IPS DF 6.9 (cell line): ENCODE measurements around the gene SASH1.
"Not testable (repeated sequence)": the region's sequence is repeated elsewhere in the genome, so short reads cannot be mapped to it uniquely, and the experiment has no call there.

Source experiments
- DNase-seq: peaks from one replicate; pipeline ENCODE4 v3.0.0-alpha.2; 2013; ENCODE audit warnings: low read depth, low spot score
- H3K27ac ChIP-seq: one replicate; pipeline ENCODE4 v1.5.1; 2013; ENCODE audit warnings: low read length, control low read depth
- H3K27me3 ChIP-seq: 2 replicates; pipeline ENCODE4 v1.6.1; 2013; ENCODE audit warnings: mild to moderate bottlenecking, low read length; ENCODE audit not compliant: control insufficient read depth, insufficient read depth
- H3K36me3 ChIP-seq: 2 replicates; pipeline ENCODE4 v1.6.1; 2013; ENCODE audit warnings: low read length; ENCODE audit not compliant: control insufficient read depth, insufficient read depth
- H3K4me1 ChIP-seq: 2 replicates; pipeline ENCODE4 v1.6.1; 2013; ENCODE audit warnings: low read length; ENCODE audit not compliant: control insufficient read depth, insufficient read depth
- H3K4me3 ChIP-seq: 2 replicates; pipeline ENCODE4 v1.5.1; 2013; ENCODE audit warnings: mild to moderate bottlenecking, low read length
- H3K9me3 ChIP-seq: 2 replicates; pipeline ENCODE4 v1.6.1; 2013; ENCODE audit warnings: low read length, inconsistent platforms; ENCODE audit not compliant: control insufficient read depth, insufficient read depth
- WGBS: extraction: QIAGEN DNeasy Blood & Tissue Kit; methylation state at CpG from one replicate; pipeline ENCODE4 v1.1.7; 2013; ENCODE audit warnings: mixed read lengths, missing lambda C conversion rate; ENCODE audit not compliant: insufficient read length, insufficient coverage; 5-methylcytosine and 5-hydroxymethylcytosine counted together

The SASH1 gene

GRCh38 chr6:148385379-148385778 is 42.7 kb downstream of the SASH1 start:
- no peak overlapping the region for H3K4me3 ChIP-seq
- no peaks in the 10 kb centered on the region; the same call in 1 of the 2 replicates for H3K4me1 ChIP-seq
- DNase-seq = no peak
- WGBS = no CpG with 5 or more reads among the region's 2 CpGs
- H3K36me3 ChIP-seq = no peaks in the 10 kb centered on the region
- H3K9me3 ChIP-seq = no peaks in the 10 kb centered on the region
- no peak overlapping the region for H3K27ac ChIP-seq
- no peaks in the 10 kb centered on the region for H3K27me3 ChIP-seq

DNA sequence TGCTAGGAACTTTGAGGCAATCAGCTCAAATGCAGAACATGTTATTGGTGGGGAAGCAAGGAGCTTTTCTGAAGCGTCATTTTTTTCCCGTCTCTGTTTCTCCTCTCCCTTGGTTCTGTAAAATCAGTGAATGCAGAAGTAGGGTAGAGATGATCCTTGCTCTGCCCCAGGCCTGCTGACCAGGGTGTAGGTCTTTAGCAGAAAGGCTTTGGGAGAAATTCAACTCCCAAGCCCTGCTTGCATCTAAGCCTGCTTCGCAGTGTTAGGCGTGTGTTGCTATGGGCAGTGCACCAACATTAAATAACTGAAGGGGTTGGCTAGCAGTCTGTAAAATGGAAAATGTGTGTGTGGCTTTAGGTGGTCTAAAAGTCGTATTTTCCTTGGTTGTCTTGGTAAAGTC is 45.9 kb downstream of the SASH1 start:
- Histone ChIP-seq H3K4me1 (no peaks in the 10 kb centered on the region; the same call in 1 of the 2 replicates), H3K27me3 (no peaks in the 10 kb centered on the region), H3K27ac (no peak overlapping the region), H3K36me3 (no peaks in the 10 kb centered on the region), H3K9me3 (no peaks in the 10 kb centered on the region), H3K4me3 (no peak overlapping the region)
- no CpG with 5 or more reads among the region's 5 CpGs for WGBS
- no peak for DNase-seq

DNA sequence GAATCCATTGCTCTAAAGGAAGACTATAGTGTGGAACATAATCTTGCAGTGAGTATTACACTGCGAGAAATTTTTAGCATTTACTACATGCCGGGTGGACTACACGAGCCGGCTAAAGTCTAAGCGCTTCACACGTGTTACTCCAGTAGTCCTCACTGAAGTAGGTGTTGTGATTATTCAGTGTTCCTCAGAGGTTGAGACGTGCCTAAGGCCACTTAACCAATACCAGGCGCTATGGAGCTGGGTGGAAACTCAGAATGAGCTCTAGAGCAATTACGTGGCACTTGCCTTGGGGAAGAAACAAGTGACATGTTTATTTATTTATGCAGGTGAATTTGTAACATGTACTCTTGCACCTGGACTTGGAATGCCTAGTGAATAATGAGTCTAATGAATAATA is 46.4 kb downstream of the SASH1 start:
- Histone ChIP-seq H3K4me3 (no peak overlapping the region), H3K9me3 (no peaks in the 10 kb centered on the region), H3K4me1 (no peaks in the 10 kb centered on the region; the same call in 1 of the 2 replicates), H3K36me3 (no peaks in the 10 kb centered on the region), H3K27ac (no peak overlapping the region), H3K27me3 (no peaks in the 10 kb centered on the region)
- no peak for DNase-seq
- WGBS = no CpG with 5 or more reads among the region's 9 CpGs

DNA sequence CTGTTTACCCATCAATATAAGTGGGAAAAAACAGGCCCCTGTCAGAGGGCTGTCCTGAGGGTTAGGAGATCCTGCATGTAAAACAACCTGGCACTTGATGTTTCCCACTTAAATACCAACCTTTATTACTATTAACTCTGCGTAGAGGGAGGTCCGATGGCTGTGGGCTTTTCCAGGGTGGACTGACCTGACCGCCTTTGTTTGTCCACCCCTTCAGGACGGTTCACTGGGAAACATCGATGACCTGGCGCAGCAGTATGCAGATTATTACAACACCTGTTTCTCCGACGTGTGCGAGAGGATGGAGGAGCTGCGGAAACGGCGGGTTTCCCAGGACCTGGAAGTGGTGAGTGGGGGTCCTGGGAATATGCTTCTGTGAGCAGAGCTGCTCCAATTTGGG is 47.3 kb downstream of the SASH1 start:
- H3K4me3 ChIP-seq = no peak overlapping the region
- no peaks in the 10 kb centered on the region for H3K36me3 ChIP-seq
- no peaks in the 10 kb centered on the region; the same call in 1 of the 2 replicates for H3K4me1 ChIP-seq
- DNase-seq = no peak
- WGBS = no CpG with 5 or more reads among the region's 12 CpGs
- H3K9me3 ChIP-seq = no peaks in the 10 kb centered on the region
- H3K27me3 ChIP-seq = no peaks in the 10 kb centered on the region
- H3K27ac ChIP-seq = no peak overlapping the region

- H3K4me3 ChIP-seq, H3K4me1 ChIP-seq, H3K27ac ChIP-seq, H3K27me3 ChIP-seq, H3K9me3 ChIP-seq, H3K36me3 ChIP-seq, DNase-seq: not testable (repeated sequence)
- whole genome bisulfite sequencing = no CpG with 5 or more reads among the region's 8 CpGs
Observed at GRCh38 chr6:148392127-148392526, 49.5 kb downstream of the SASH1 start.

- Histone ChIP-seq H3K4me3 (no peak overlapping the region), H3K36me3 (no peaks in the 10 kb centered on the region), H3K27ac (no peak overlapping the region), H3K4me1 (no peaks in the 10 kb centered on the region; the same call in 1 of the 2 replicates), H3K27me3 (no peaks in the 10 kb centered on the region), H3K9me3 (no peaks in the 10 kb centered on the region)
- WGBS = no CpG with 5 or more reads among the region's 3 CpGs
- no peak for DNase-seq
Observed at GRCh38 chr6:148392671-148393070, 50.0 kb downstream of the SASH1 start.

DNA sequence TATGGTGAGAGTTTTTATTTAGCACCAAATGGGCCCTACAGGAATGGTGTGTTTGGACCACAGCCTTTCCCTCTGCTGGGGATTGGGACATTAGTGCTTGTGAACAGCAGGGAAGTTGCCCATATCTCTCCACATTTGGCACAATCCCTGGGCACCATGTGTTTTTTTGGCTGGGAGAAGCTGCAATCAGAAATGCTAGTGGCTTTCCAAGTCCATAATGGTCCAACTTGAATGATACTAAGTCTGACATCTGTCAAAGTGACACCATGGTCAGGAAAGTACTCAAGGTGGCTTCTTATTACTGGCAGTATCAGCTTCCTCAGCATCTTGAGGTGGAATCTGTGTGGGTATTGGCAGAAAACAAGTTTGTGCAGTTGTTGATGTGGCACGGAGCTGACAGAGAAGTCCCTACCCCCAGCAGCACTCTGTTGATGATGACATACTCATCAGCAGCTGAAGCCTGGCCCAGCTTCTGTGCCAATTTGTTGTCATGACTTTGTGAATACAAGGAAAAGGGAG is 53.0 kb downstream of the SASH1 start:
- Histone ChIP-seq H3K27me3 (no peaks in the 10 kb centered on the region), H3K4me3 (no peak overlapping the region), H3K27ac (no peak overlapping the region), H3K4me1 (no peaks in the 10 kb centered on the region), H3K36me3 (no peaks in the 10 kb centered on the region), H3K9me3 (no peaks in the 10 kb centered on the region)
- no CpG with 5 or more reads among the region's 1 CpG for WGBS
- no peak for DNase-seq

DNA sequence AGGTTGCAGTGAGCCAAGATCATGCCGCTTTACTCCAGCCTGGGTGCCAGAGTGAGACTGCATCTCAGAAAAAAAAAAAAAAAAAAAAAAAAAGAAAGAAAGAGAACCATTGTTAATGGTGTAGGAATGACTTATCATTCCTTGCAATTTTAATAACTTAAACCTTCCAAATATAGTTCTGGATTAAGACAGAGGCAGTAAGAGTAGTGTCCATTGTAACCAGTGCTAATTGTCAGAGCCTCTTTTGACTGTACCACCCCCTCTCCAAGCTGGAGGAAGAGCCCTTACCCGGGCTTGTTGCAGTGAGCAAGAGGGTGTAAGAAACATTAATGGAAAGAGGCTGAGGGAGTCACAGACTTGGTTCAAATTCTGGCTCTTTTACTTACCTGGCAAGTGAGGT is 53.8 kb downstream of the SASH1 start:
- Histone ChIP-seq H3K4me1 (no peaks in the 10 kb centered on the region), H3K9me3 (no peaks in the 10 kb centered on the region), H3K36me3 (no peaks in the 10 kb centered on the region), H3K4me3 (no peak overlapping the region), H3K27me3 (no peaks in the 10 kb centered on the region), H3K27ac (no peak overlapping the region)
- WGBS = no CpG with 5 or more reads among the region's 2 CpGs
- DNase-seq = no peak

GRCh38 chr6:148396926-148397325 is 54.3 kb downstream of the SASH1 start:
- H3K36me3 ChIP-seq = no peaks in the 10 kb centered on the region
- H3K4me1 ChIP-seq = no peaks in the 10 kb centered on the region
- no peak overlapping the region for H3K27ac ChIP-seq
- no peak for DNase-seq
- H3K27me3 ChIP-seq = no peaks in the 10 kb centered on the region
- no CpG with 5 or more reads among the region's 8 CpGs for WGBS
- no peaks in the 10 kb centered on the region for H3K9me3 ChIP-seq
- H3K4me3 ChIP-seq = no peak overlapping the region

DNA sequence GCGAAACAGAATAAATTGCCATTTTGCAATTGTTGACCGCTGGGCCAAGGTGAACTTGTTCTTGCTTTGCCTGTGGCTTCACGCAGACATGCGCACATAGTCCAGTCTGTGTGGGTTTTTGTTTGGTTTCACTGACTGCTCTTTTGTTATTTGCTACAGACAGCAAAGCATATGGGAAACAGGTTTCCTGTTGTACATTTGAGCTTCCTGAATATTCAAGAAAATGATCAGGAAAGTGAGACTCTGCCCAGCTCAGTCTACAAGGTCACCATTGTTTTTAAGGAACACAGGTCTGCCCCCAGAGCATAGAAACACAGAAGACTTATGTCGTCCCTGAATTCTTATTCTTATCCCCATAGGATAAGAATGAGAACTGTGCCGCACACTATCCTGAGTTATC is 55.6 kb downstream of the SASH1 start:
- no peak for DNase-seq
- no peak overlapping the region for H3K4me3 ChIP-seq

DNA sequence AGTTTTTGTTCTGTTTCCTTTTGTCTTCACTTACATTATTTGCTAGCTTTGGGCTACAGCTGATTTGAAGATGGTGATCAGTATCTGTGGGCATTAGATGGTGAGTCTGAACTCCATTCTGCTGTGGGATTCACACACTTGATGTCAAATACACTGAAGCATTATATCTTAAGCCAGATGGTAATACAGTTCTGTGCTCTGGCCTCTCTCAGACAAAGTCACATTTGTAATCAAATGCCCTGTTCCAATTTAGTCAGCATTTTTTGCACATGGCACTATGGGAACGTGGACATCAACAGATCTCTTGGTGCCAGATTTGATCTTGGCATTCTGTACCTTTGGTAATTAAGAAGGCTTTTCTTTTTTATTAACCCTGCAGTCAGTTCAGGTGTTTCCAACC is 56.0 kb downstream of the SASH1 start:
- no CpG with 5 or more reads among the region's 1 CpG for WGBS

More for the DNA sequence above, 55.6 kb downstream of the SASH1 start:
- Histone ChIP-seq H3K4me1 (no peaks in the 10 kb centered on the region), H3K36me3 (no peaks in the 10 kb centered on the region), H3K27ac (no peak overlapping the region), H3K9me3 (no peaks in the 10 kb centered on the region), H3K27me3 (no peaks in the 10 kb centered on the region)
- no CpG with 5 or more reads among the region's 6 CpGs for WGBS

More for the DNA sequence above, 56.0 kb downstream of the SASH1 start:
- DNase-seq = no peak
- H3K36me3 ChIP-seq = no peaks in the 10 kb centered on the region
- no peak overlapping the region for H3K27ac ChIP-seq
- no peak overlapping the region for H3K4me3 ChIP-seq
- no peaks in the 10 kb centered on the region for H3K27me3 ChIP-seq
- H3K9me3 ChIP-seq = no peaks in the 10 kb centered on the region
- H3K4me1 ChIP-seq = no peaks in the 10 kb centered on the region
